ENCODE data around the gene TMEM150C.

- TF ChIP-seq PPARA (CRISPR knock-in tag; IDR thresholded peaks at IDR 0.05; ENCODE audit: borderline replicate concordance) = no peak
- no peak for TF ChIP-seq CSRNP3 (CRISPR knock-in tag; IDR thresholded peaks at IDR 0.05)
- TF ChIP-seq RARB (CRISPR knock-in tag; IDR thresholded peaks at IDR 0.05) = no peak
- TF ChIP-seq PATZ1 (CRISPR knock-in tag; IDR thresholded peaks at IDR 0.05; ENCODE audit: borderline replicate concordance) = no peak
- no peak for TF ChIP-seq ISL1 (CRISPR knock-in tag; IDR thresholded peaks at IDR 0.05)
- TF ChIP-seq ZFP30 (CRISPR knock-in tag; IDR thresholded peaks at IDR 0.05) = no peak
- no peak for TF ChIP-seq TOX (CRISPR knock-in tag; IDR thresholded peaks at IDR 0.05; ENCODE audit: borderline replicate concordance)
- no peak for TF ChIP-seq ZNF565 (CRISPR knock-in tag; conservative IDR thresholded peaks at IDR 0.05; ENCODE audit: low read depth)
- TF ChIP-seq OSR1 (CRISPR knock-in tag; IDR thresholded peaks at IDR 0.05) = no peak
- no peak for TF ChIP-seq ESRRG (CRISPR knock-in tag; IDR thresholded peaks at IDR 0.05)
- TF ChIP-seq BACH2 (CRISPR knock-in tag; IDR thresholded peaks at IDR 0.05; ENCODE audit: borderline replicate concordance) = no peak
- TF ChIP-seq ARNTL (CRISPR knock-in tag; IDR thresholded peaks at IDR 0.05; ENCODE audit: borderline replicate concordance, low read depth) = no peak
- TF ChIP-seq ZFP3 (CRISPR knock-in tag; IDR thresholded peaks at IDR 0.05) = no peak
- TF ChIP-seq CREB5 (CRISPR knock-in tag; IDR thresholded peaks at IDR 0.05; ENCODE audit: low read depth) = no peak
Measured at GRCh38 chr4:82519072-82519471, 42.7 kb downstream of the TMEM150C start.
